ENCODE measurements around the gene HYOU1.
"Not testable (repeated sequence)": the region's sequence is repeated elsewhere in the genome, so short reads cannot be mapped to it uniquely, and the experiment has no call there.

Gene HYOU1

DNA sequence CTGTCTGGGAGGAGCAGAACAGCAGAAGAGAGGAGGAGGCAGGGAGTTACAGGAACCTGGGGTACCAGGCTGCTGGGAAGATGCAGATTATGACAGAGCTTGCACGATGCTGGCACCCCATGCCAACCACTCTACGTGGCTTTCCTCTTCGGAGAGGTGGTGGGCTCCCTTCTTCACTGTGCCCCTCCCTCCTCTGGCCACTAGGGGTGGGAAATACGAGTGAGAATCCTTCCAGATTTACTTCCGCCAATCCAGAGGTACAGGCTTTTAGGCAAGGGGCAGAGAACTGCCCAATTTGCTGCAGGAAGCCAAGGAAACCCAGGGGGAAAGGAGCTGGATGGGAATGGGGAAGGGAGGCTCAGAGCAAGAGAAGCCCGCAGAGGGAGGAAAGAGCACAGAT is 12.3 kb downstream of the HYOU1 start:
- DNase-seq (ENCODE audit: low read depth) = no peak

GRCh38 chr11:119042927-119043326 is 14.1 kb downstream of the HYOU1 start:
- DNase-seq (ENCODE audit: low read depth) = no peak

DNA sequence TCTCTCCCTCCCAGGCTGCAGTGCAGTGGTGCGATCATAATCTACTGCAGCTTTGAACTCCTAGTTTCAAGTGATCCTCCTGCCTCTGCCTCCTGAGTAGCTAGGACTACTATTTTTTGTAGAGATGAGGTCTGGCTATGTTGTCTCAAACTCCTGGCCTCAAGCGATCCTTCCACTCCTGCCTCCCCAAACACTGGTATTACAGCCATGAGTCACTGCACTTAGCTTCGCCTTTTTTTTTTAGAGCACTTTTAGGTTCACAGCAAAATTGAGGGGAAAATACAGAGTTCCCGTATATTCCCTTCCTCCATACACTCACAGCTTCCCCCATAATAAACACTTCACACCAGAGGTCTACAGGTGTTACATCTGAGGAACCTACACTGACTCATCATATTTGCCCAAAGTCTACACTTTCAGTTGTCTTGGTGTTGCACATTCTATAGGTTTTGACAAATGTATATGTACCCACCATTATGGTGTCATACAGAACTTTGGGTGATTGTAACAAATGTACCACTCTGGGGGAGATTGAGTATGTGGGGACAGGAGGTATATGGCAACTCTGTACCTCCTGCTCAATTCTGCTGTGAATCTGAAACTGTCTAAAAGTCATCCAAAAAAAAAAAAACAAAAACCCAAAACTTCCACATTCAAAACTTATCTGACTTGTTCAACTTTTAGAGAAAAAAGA is 15.0 kb downstream of the HYOU1 start:
- no peak for DNase-seq (ENCODE audit: low read depth)

GRCh38 chr11:119039471-119039870 is 17.5 kb downstream of the HYOU1 start:
- DNase-seq (ENCODE audit: low read depth) = not testable (repeated sequence)

DNA sequence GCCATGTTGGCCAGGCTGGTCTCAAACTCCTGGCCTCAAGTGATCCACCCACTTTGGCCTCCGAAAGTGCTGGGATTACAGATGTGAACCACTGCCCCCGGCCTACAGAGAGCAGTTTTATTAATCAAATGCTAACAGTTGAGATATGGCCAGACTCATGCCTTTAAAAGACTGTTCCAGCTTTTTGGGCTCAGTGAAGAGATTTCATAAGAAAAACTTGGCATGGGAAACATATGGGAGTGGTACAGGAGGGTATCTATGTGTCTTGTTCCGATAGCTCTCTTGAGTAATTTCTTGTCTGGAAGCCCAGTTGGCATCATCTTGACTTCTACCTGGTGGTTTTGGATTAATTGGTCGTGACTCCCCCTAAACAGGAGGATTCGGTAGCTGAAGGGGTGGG is 18.1 kb downstream of the HYOU1 start:
- no peak for DNase-seq (ENCODE audit: low read depth)

DNA sequence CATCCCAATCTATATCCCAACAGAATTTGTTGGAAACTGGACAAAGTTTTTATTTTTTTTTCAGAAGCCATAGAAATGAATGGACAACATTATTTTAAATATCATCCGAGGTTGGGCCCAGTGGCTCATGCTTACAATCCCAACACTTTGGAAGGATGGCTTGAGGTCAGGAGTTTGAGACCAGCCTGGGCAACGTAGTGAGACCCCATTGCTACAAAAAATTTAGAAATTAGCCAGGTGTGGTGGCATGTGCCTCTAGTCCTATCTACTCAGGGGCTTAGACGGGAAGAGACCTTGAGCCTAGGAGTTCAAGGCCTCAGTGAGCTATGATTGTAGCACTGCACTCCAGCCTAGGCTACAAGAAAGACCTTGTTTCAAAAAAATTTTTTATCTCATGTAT is 22.2 kb downstream of the HYOU1 start:
- DNase-seq (ENCODE audit: low read depth) = no peak

GRCh38 chr11:119033421-119033820 is 23.6 kb downstream of the HYOU1 start:
- not testable (repeated sequence) for DNase-seq (ENCODE audit: low read depth)

DNA sequence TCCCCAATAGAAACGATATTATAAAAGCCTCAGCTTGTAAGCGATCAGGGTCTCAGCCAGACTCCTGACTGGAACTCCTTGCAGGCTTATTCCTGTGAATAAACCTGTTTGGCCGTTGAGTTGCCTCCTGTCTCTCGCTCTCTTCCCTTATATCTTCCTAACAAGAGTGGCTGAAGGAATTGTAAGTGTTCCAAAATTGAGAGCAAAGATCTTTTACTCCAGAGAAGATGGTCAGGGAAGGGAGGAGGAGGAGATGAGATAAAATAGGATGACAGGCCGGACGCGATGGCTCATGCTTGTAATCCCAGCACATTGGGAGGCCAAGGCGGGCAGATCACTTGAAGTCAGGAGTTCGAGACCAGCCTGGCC is 25.1 kb downstream of the HYOU1 start:
- no peak for DNase-seq (ENCODE audit: low read depth)

GRCh38 chr11:119030329-119031047 is 26.5 kb downstream of the HYOU1 start, which contains the start of gene SLC37A4:
Gene SLC37A4, minus strand, starts transcription at chr11:119030877.
- DNase-seq (ENCODE audit: low read depth) = peak; percentile 98

- no peak for DNase-seq (ENCODE audit: low read depth)
Measured at GRCh38 chr11:119030029-119030328, 27.0 kb downstream of the HYOU1 start.

DNA sequence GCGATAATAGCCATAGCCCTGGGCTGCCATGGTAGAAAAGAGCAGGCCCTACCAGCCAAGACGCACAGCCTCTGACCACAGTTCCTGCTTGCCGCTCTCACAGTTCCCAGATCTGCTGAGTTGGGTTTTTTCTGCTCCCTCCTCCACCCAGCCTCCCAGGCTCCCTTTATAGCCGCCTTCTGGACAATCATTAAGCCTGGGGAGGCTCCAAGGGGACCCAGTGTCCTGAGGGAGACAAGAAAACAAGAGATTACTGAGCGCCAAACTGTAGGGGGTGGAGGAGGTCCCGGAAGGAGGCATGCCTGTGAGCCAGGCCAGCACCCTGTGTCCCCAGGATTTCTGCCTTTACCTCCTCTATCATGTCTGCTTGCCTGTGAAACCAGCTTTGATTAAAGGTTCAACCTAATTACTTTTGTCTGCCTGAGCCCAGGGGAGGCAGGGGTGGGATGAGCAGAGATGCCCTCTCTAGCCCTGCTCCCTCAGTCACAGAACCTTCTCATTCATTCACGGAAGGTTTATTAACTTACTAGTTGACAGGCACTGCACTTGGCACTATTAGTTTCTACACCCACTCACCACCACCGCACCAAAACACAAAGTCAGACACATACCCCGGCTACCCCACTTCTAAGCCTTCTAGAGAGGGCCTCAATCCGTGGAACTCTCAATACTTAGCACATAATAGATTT is 27.5 kb downstream of the HYOU1 start:
- DNase-seq (ENCODE audit: low read depth) = no peak

GRCh38 chr11:119029069-119029339 is 28.0 kb downstream of the HYOU1 start:
- DNase-seq (ENCODE audit: low read depth) = no peak

DNA sequence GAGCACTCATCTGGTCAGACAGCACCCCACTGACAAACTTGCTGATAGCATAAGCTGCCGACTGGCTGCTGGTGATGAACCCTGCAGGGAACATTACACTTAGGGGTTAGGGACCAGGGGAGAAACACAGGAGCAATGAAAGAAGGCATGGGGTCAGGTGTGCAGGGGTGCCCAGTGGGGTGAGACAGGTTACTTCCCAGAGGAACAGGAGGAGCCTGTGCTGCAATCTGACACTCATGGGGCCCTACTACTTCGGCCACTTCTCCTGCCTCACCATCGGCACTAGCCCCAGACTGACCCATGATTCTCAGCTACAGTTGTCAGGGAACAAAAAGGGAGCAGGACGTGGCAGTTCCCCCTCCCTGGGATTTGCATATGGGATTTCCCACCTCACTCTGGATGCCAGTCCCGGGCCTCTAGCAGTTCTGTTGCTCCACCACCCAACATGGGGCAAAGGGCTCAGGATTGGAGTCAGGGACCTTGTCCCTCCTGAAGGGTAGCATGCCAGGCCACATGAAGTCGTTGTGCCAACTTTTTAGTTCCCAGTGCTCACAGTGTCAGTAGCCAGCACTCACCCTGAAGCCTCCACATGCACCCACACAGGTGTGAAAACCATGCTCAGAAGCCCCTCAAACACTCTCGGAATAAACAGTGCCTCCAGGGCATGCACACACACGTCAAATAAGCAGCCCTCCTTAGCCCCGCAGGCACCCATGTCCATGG is 28.5 kb downstream of the HYOU1 start:
- DNase-seq (ENCODE audit: low read depth) = no peak

- DNase-seq (ENCODE audit: low read depth) = no peak
Measured at GRCh38 chr11:119027561-119028345, 29.3 kb downstream of the HYOU1 start.

DNA sequence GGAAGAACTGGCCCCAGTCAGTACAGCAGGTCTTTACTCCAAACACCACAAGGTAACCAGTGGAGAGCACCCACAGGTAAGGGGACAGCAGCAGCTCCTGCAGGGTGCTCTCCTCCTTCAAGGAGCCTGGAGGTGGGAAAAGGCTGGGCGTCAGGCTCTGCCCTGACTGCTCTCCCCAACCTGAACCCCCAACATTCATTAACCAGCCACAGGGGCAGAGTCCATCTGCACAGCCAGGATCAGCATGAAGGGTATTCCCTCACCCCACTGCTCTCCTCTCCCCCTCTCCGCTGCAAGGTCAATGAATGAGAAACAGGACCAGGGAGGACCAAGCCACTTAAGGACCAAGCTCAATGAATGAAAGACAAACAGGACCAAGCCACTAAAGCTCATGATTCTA is 30.0 kb downstream of the HYOU1 start:
- DNase-seq (ENCODE audit: low read depth) = no peak

- DNase-seq (ENCODE audit: low read depth) = no peak
Measured at GRCh38 chr11:119025978-119026766, 30.8 kb downstream of the HYOU1 start.

- DNase-seq (ENCODE audit: low read depth) = no peak
Measured at GRCh38 chr11:119025541-119025940, 31.5 kb downstream of the HYOU1 start.

DNA sequence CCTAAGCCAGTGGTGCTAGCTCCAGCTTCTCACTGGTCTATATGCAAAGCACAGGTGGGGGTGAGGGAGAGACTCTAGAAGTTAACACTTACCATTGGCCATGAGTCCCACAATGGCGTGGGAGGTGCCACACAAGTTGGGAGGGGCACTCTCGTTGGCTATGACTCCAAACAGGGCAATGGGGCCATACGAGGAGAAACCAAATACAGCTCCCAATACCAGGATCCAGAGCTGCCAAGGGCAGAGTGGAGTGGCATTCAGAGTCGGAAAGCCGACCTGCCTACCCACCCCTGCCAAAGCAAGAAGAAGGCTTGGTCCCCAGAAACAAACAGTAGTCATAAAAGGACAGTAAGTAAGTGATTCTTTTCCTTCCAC is 31.9 kb downstream of the HYOU1 start:
- DNase-seq (ENCODE audit: low read depth) = no peak

GRCh38 chr11:119024430-119025098 is 32.4 kb downstream of the HYOU1 start:
- DNase-seq (ENCODE audit: low read depth) = no peak

DNA sequence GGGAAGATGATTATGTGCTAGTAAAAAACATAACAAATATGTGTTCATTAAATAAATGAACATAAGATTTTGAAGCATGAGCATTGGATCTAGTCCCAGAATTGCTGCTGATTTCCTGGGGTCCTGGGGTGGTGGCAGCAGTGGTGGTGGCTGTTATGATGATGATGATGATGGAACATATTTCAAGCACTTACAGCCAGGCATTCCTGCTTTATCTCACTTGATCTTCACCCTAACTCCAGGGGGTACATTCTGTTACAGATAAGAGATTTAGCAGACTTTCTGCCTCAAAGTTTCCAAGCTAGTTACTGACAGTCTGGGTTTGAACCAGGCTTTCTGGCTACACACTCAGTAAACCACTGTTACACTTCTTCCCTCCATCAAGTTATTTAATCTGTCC is 33.3 kb downstream of the HYOU1 start:
- no peak for DNase-seq (ENCODE audit: low read depth)

- no peak for DNase-seq (ENCODE audit: low read depth)
Measured at GRCh38 chr11:119021631-119022030, 35.4 kb downstream of the HYOU1 start.

All from stimulated activated CD8-positive, alpha-beta memory T cell treated with anti-CD3 and anti-CD28 coated beads, Interleukin-7, amount 100 ng/mL, for 24 hours (primary cell).